Stimulated activated CD8-positive, alpha-beta memory T cell treated with anti-CD3 and anti-CD28 coated beads, Interleukin-12 subunit alpha, Interleukin-12 subunit beta, amount 100 ng/mL, for 4 hours (primary cell): ENCODE data around the gene TRPM2.
A peak's percentile ranks its signal among the peaks of the same experiment; 100 is the strongest.

Source experiments
- DNase-seq: peaks from one replicate; pipeline ENCODE4 v3.0.0-alpha.2; 2020; ENCODE audit warnings: low read depth

TRPM2 gene

GRCh38 chr21:44485254-44485793 lies 131.9 kb downstream of the TRPM2 start:
- DNase-seq: peak; percentile 9

GRCh38 chr21:44485796-44486195 lies 132.4 kb downstream of the TRPM2 start:
- DNase-seq: no peak

GRCh38 chr21:44486302-44486701 lies 132.9 kb downstream of the TRPM2 start:
- DNase-seq: no peak

GRCh38 chr21:44487831-44488230 lies 134.4 kb downstream of the TRPM2 start:
- DNase-seq: no peak

GRCh38 chr21:44489962-44490361 lies 136.5 kb downstream of the TRPM2 start:
- DNase-seq: no peak

- no peak for DNase-seq
Measured at GRCh38 chr21:44490405-44490804, 137.0 kb downstream of the TRPM2 start.

GRCh38 chr21:44490816-44491215 lies 137.4 kb downstream of the TRPM2 start:
- no peak for DNase-seq
